Gastrocnemius medialis (tissue), 4 donors: ENCODE results near the gene TULP3. TPM values are rescaled to one million over a fixed set of nuclear protein-coding genes. Genes with fewer than 3 reads are reported as not detected.

ENCODE experiments used
- ATAC-seq, 2 donors: fragments of 150-250 bp; one replicate each; pipeline ENCODE4 v1.9.1; 2016
- DNase-seq, 2 donors: peaks; one replicate each; pipeline ENCODE4 v3.0.0-alpha.2; 2019
- H3K27ac ChIP-seq, 4 donors: fragments of 200-600 bp; sonication (generic); 1 replicate in 1 of 4; 2 replicates in 3 of 4; pipeline ENCODE4 v1.5.1; 2016 to 2018; ENCODE audit warnings: mild to moderate bottlenecking in 2 of 4, moderate library complexity in 1 of 4
- H3K27me3 ChIP-seq, 3 donors: fragments of 200-600 bp; sonication (generic) in 2 of 3; 1 replicate in 1 of 3; 2 replicates in 2 of 3; pipeline versions ENCODE4 v1.5.1 to v1.6.0; 2016 to 2019; ENCODE audit warnings: mild to moderate bottlenecking in 1 of 3, moderate library complexity in 1 of 3
- H3K36me3 ChIP-seq, 2 donors: fragments of 200-600 bp; sonication (generic) in 1 of 2; one replicate each; pipeline ENCODE4 v1.5.1; 2017 to 2018
- H3K4me1 ChIP-seq, 2 donors: fragments of 200-600 bp; sonication (generic) in 1 of 2; one replicate each; pipeline ENCODE4 v1.5.1; 2016 to 2017; ENCODE audit warnings: mild to moderate bottlenecking in 2 of 2
- H3K4me3 ChIP-seq, 4 donors: fragments of 200-600 bp; sonication (generic) in 3 of 4; 1 replicate in 1 of 4; 2 replicates in 3 of 4; pipeline ENCODE4 v1.5.1; 2016 to 2019; ENCODE audit warnings: mild to moderate bottlenecking in 2 of 4
- H3K9me3 ChIP-seq, 3 donors: fragments of 200-600 bp; sonication (generic) in 2 of 3; 1 replicate in 1 of 3; 2 replicates in 2 of 3; pipeline ENCODE4 v1.5.1; 2016 to 2019
- CTCF ChIP-seq, 5 experiments: fragments of 450-650 bp in 3 of 5; fragments of 200-600 bp in 2 of 5; sonication (generic) in 2 of 5; IDR thresholded peaks in 4 of 5; conservative IDR thresholded peaks in 1 of 5; 1 replicate in 4 of 5; 2 replicates in 1 of 5; pipeline ENCODE4 v1.5.1; 2016 to 2019; ENCODE audit warnings: antibody characterized with exemption in 5 of 5, mild to moderate bottlenecking in 3 of 5, moderate library complexity in 3 of 5
- POLR2A ChIP-seq, 2 donors: fragments of 450-650 bp; IDR thresholded peaks; one replicate each; pipeline ENCODE4 v1.6.1; 2017; ENCODE audit warnings: antibody characterized with exemption in 2 of 2, mild to moderate bottlenecking in 2 of 2, moderate library complexity in 2 of 2
- in situ Hi-C, 4 donors: fragments of 200-750 bp; cut with MboI; loops; one replicate each; pipeline versions ENCODE4 v1.15.0 to v1.8.0; 2017; ENCODE audit warnings: low sequenced_read_pairs in 4 of 4
- intact Hi-C: fragments of 100-400 bp; cut with DNase I; formaldehyde crosslinking; loops from one replicate; pipeline ENCODE4 v1.15.1; 2023; ENCODE audit warnings: low total_unique reads
- total RNA-seq, 4 donors: library from RNA; depleted of rRNA; stranded (reverse); fragments of >200 nt; gene quantifications; one replicate each; pipeline versions ENCODE4 v1.1.0 to v1.2.3, GENCODE V29; 2016

TULP3 gene
- total RNA-seq, 4 donors from 2014 or later = 2.8 to 15.8 (median 11.2) TPM

- peak overlapping the region; percentile 28 to 51 (median 32) for H3K27ac ChIP-seq
- TF ChIP-seq CTCF (IDR thresholded peaks at IDR 0.05 in 4 of 5, conservative IDR thresholded peaks at IDR 0.05 in 1 of 5) (no peak), POLR2A (IDR thresholded peaks at IDR 0.05) (no peak)
- intact Hi-C loops = no loop called here
Observed at GRCh38 chr12:2924019-2924418, 33.3 kb downstream of the TULP3 start.

GRCh38 chr12:2925322-2925995 lies 34.8 kb downstream of the TULP3 start:
- in situ Hi-C loops (no loop called here), intact Hi-C loops (no loop called here)

More at GRCh38 chr12:2924019-2924418, 33.3 kb downstream of the TULP3 start:
- no peaks in the 10 kb centered on the region for H3K9me3 ChIP-seq
- peaks cover 5 to 17% of the 10 kb centered on the region in 2 donors for H3K4me1 ChIP-seq
- H3K36me3 ChIP-seq = peaks cover 0 to 13% of the 10 kb centered on the region in 2 donors
- no peaks in the 10 kb centered on the region for H3K27me3 ChIP-seq
- peak; percentile 58 to 74 for DNase-seq
- ATAC-seq = peak; percentile 94 to 98
- no peak overlapping the region for H3K4me3 ChIP-seq
- in situ Hi-C loops = no loop called here

GRCh38 chr12:2930865-2931264 lies 40.2 kb downstream of the TULP3 start:
- DNase-seq = no peak
- H3K9me3 ChIP-seq = no peaks in the 10 kb centered on the region
- intact Hi-C loops (no loop called here), in situ Hi-C loops (no loop called here)
- H3K27ac ChIP-seq = no peak overlapping the region
- no peaks in the 10 kb centered on the region for H3K27me3 ChIP-seq
- no peak overlapping the region for H3K4me3 ChIP-seq
- no peaks in the 10 kb centered on the region for H3K4me1 ChIP-seq
- TF ChIP-seq CTCF (IDR thresholded peaks at IDR 0.05 in 4 of 5, conservative IDR thresholded peaks at IDR 0.05 in 1 of 5) = no peak
- TF ChIP-seq POLR2A (IDR thresholded peaks at IDR 0.05) = no peak
- no peak for ATAC-seq
- peaks cover 3 to 44% of the 10 kb centered on the region in 2 donors for H3K36me3 ChIP-seq

More at GRCh38 chr12:2925322-2925995, 34.8 kb downstream of the TULP3 start:
- Histone ChIP-seq H3K27me3 (no peaks in the 10 kb centered on the region), H3K9me3 (no peaks in the 10 kb centered on the region), H3K4me1 (peaks cover 5 to 17% of the 10 kb centered on the region in 2 donors), H3K27ac (no peak overlapping the region), H3K4me3 (no peak overlapping the region), H3K36me3 (peaks cover 0 to 19% of the 10 kb centered on the region in 2 donors)
- no peak for DNase-seq
- TF ChIP-seq POLR2A (IDR thresholded peaks at IDR 0.05) (no peak), CTCF (IDR thresholded peaks at IDR 0.05 in 4 of 5, conservative IDR thresholded peaks at IDR 0.05 in 1 of 5) (no peak)
- no peak for ATAC-seq

DNA sequence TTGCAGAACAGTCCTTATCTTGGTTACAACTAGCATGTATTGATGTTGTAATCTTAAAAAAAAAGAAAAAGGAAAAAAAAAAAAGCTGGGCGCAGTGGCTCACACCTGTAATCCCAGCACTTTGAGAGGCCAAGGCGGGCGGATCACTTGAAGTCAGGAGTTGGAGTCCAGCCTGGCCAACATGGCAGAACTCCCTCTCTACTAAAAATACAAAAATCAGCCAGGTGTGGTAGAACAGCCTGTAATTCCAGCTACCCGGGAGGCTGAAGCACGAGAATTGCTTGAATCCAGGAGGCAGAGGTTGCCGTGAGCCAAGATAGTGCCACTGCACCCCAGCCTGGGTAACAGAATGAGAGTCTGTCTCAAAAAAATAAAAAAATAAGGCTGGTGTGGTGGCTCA lies 42.9 kb downstream of the TULP3 start:
- intact Hi-C loops = no loop called here
- no peak for ATAC-seq
- in situ Hi-C loops = no loop called here
- H3K27ac ChIP-seq = no peak overlapping the region
- DNase-seq = no peak
- no peak overlapping the region for H3K4me3 ChIP-seq
- no peaks in the 10 kb centered on the region for H3K4me1 ChIP-seq
- TF ChIP-seq POLR2A (IDR thresholded peaks at IDR 0.05) (no peak), CTCF (IDR thresholded peaks at IDR 0.05 in 4 of 5, conservative IDR thresholded peaks at IDR 0.05 in 1 of 5) (no peak)
- peaks cover 3 to 56% of the 10 kb centered on the region in 2 donors for H3K36me3 ChIP-seq
- H3K9me3 ChIP-seq = no peaks in the 10 kb centered on the region
- no peaks in the 10 kb centered on the region for H3K27me3 ChIP-seq
